ENCODE data around the gene OR52K1.

The OR52K1 gene

GRCh38 chr11:4482445-4482844 is at the start of gene OR52K1:
OR52K1 (plus strand) TSS chr11:4482646; CDS start chr11:4488901, 6,255 bp downstream.
- TF ChIP-seq CTCF (conservative IDR thresholded peaks at IDR 0.05; ENCODE audit: low read depth) = no peak

GRCh38 chr11:4433856-4434255 is 48.6 kb upstream of the OR52K1 start:
- no peak for TF ChIP-seq CTCF (conservative IDR thresholded peaks at IDR 0.05; ENCODE audit: low read depth)
- ChIA-PET POLR2A (ENCODE audit: low non-redundant PET) (no interaction called here), CTCF (no interaction called here)
- H3K27ac ChIP-seq = no peak overlapping the region
- DNase-seq (ENCODE audit: low spot score) = no peak

More at GRCh38 chr11:4482445-4482844, at the start of gene OR52K1:
- DNase-seq (ENCODE audit: low spot score) = no peak
- H3K27ac ChIP-seq = no peak within 1 kb of the TSS
- POLR2A ChIA-PET (ENCODE audit: low non-redundant PET) = no interaction called here
- CTCF ChIA-PET = no interaction called here

- no peak for DNase-seq (ENCODE audit: low spot score)
- H3K27ac ChIP-seq = no peak overlapping the region
- no peak for TF ChIP-seq CTCF (conservative IDR thresholded peaks at IDR 0.05; ENCODE audit: low read depth)
- ChIA-PET CTCF (no interaction called here), POLR2A (ENCODE audit: low non-redundant PET) (no interaction called here)
These were observed 46.0 kb upstream of the OR52K1 start for GRCh38 chr11:4436411-4436810.

GRCh38 chr11:4441515-4441914 is 40.9 kb upstream of the OR52K1 start:
- H3K27ac ChIP-seq = no peak overlapping the region
- ChIA-PET CTCF (no interaction called here), POLR2A (ENCODE audit: low non-redundant PET) (no interaction called here)
- no peak for DNase-seq (ENCODE audit: low spot score)
- no peak for TF ChIP-seq CTCF (conservative IDR thresholded peaks at IDR 0.05; ENCODE audit: low read depth)

- TF ChIP-seq CTCF (conservative IDR thresholded peaks at IDR 0.05; ENCODE audit: low read depth) = no peak
- H3K27ac ChIP-seq = no peak overlapping the region
These were observed 39.1 kb upstream of the OR52K1 start for GRCh38 chr11:4443232-4443891.

GRCh38 chr11:4448995-4449394 is 33.5 kb upstream of the OR52K1 start, which contains the start of gene OR52K2:
OR52K2 (plus strand) TSS chr11:4449295; CDS start chr11:4449340, 45 bp downstream.
- TF ChIP-seq CTCF (conservative IDR thresholded peaks at IDR 0.05; ENCODE audit: low read depth) = no peak
- DNase-seq (ENCODE audit: low spot score) = no peak
- H3K27ac ChIP-seq = no peak within 1 kb of the TSS
- POLR2A ChIA-PET (ENCODE audit: low non-redundant PET) = no interaction called here
- CTCF ChIA-PET = no interaction called here

More at GRCh38 chr11:4443232-4443891, 39.1 kb upstream of the OR52K1 start:
- ChIA-PET POLR2A (ENCODE audit: low non-redundant PET) (no interaction called here), CTCF (no interaction called here)
- no peak for DNase-seq (ENCODE audit: low spot score)

All from RWPE1 (cell line).